H9 (cell line): Measurements from ENCODE around the gene HAT1. TPM values are rescaled to one million over a fixed set of nuclear protein-coding genes. Genes with fewer than 3 reads are reported as not detected.

Experiments used
- DNase-seq: peaks from one replicate; pipeline ENCODE4 v3.0.0-alpha.2; 2017
- H2AFZ ChIP-seq: one replicate; pipeline ENCODE4 v1.6.1; 2013; ENCODE audit warnings: mild to moderate bottlenecking, low read length, control low read depth, moderate library complexity
- H2AK5ac ChIP-seq: 2 replicates; pipeline ENCODE4 v1.6.1; 2013; ENCODE audit warnings: low read length, control low read depth, mixed read lengths; ENCODE audit not compliant: insufficient read length
- H2BK120ac ChIP-seq: one replicate; pipeline ENCODE4 v1.6.1; 2013; ENCODE audit warnings: low read depth, mild to moderate bottlenecking, low read length, control low read depth, inconsistent platforms; ENCODE audit not compliant: poor library complexity, severe bottlenecking
- H2BK12ac ChIP-seq: 2 replicates; pipeline ENCODE4 v1.6.1; 2013; ENCODE audit warnings: low read length, control low read depth, mixed read lengths, low read depth; ENCODE audit not compliant: insufficient read length
- H2BK15ac ChIP-seq: 2 replicates; pipeline ENCODE4 v1.6.1; 2013; ENCODE audit warnings: low read depth, low read length, control low read depth
- H2BK20ac ChIP-seq: one replicate; pipeline ENCODE4 v1.6.1; 2013; ENCODE audit warnings: low read depth, mild to moderate bottlenecking, low read length, control low read depth, inconsistent platforms; ENCODE audit not compliant: poor library complexity, severe bottlenecking
- H2BK5ac ChIP-seq: 2 replicates; pipeline ENCODE4 v1.6.1; 2013; ENCODE audit warnings: low read length, control low read depth, mixed read lengths; ENCODE audit not compliant: insufficient read length
- H3K14ac ChIP-seq: 2 replicates; pipeline ENCODE4 v1.6.1; 2013; ENCODE audit warnings: low read length, control low read depth; ENCODE audit not compliant: insufficient read depth
- H3K18ac ChIP-seq: 2 replicates; pipeline ENCODE4 v1.6.1; 2013; ENCODE audit warnings: low read depth, mild to moderate bottlenecking, mixed read lengths, low read length, control low read depth; ENCODE audit not compliant: insufficient read length
- H3K23ac ChIP-seq: 2 replicates; pipeline ENCODE4 v1.6.1; 2013; ENCODE audit warnings: low read length, control low read depth, mixed read lengths, low read depth; ENCODE audit not compliant: insufficient read length
- H3K23me2 ChIP-seq: 2 replicates; pipeline ENCODE4 v1.6.1; 2013; ENCODE audit warnings: low read depth, mild to moderate bottlenecking, mixed read lengths, low read length, control low read depth; ENCODE audit not compliant: insufficient read length, poor library complexity, severe bottlenecking
- H3K27ac ChIP-seq: 2 replicates; pipeline ENCODE4 v1.5.1; 2013; ENCODE audit warnings: low read length, control low read depth, mixed read lengths, low read depth; ENCODE audit not compliant: insufficient read length
- H3K27me3 ChIP-seq: 2 replicates; pipeline ENCODE4 v1.6.1; 2013; ENCODE audit warnings: low read length, control low read depth, inconsistent platforms; ENCODE audit not compliant: insufficient read depth
- H3K4ac ChIP-seq: 2 replicates; pipeline ENCODE4 v1.6.1; 2013; ENCODE audit warnings: low read depth, mild to moderate bottlenecking, control low read depth, inconsistent platforms, low read length, moderate library complexity
- H3K4me1 ChIP-seq: 2 replicates; pipeline ENCODE4 v1.6.1; 2013; ENCODE audit warnings: low read length, control low read depth, inconsistent platforms; ENCODE audit not compliant: insufficient read depth
- H3K4me2 ChIP-seq: 2 replicates; pipeline ENCODE4 v1.6.1; 2013; ENCODE audit warnings: low read length, control low read depth, mixed read lengths; ENCODE audit not compliant: insufficient read length, insufficient read depth
- H3K56ac ChIP-seq: 2 replicates; pipeline ENCODE4 v1.6.1; 2013; ENCODE audit warnings: low read depth, mild to moderate bottlenecking, mixed read lengths, low read length, control low read depth; ENCODE audit not compliant: insufficient read length
- H3K79me1 ChIP-seq: 2 replicates; pipeline ENCODE4 v1.6.1; 2013; ENCODE audit warnings: low read depth, mild to moderate bottlenecking, moderate library complexity, low read length, control low read depth, inconsistent platforms; ENCODE audit not compliant: insufficient read depth, poor library complexity, severe bottlenecking
- H3K79me2 ChIP-seq: 2 replicates; pipeline ENCODE4 v1.6.1; 2013; ENCODE audit warnings: low read length, control low read depth, inconsistent platforms; ENCODE audit not compliant: insufficient read depth
- H3K9ac ChIP-seq: 2 replicates; pipeline ENCODE4 v1.6.1; 2013; ENCODE audit warnings: low read length, control low read depth, mixed read lengths; ENCODE audit not compliant: insufficient read length; ENCODE audit errors: extremely low read depth
- H3K9me3 ChIP-seq: one replicate; pipeline ENCODE4 v1.6.1; 2013; ENCODE audit warnings: low read depth, low read length, inconsistent platforms; ENCODE audit not compliant: control insufficient read depth
- H3T11ph ChIP-seq: one replicate; pipeline ENCODE4 v1.6.1; 2013; ENCODE audit warnings: mild to moderate bottlenecking, low read length, control low read depth, inconsistent platforms
- H4K20me1 ChIP-seq: one replicate; pipeline ENCODE4 v1.6.1; 2013; ENCODE audit not compliant: control insufficient read depth, insufficient read length, insufficient read depth
- H4K5ac ChIP-seq: 2 replicates; pipeline ENCODE4 v1.6.1; 2013; ENCODE audit warnings: low read depth, mild to moderate bottlenecking, mixed read lengths, low read length, control low read depth; ENCODE audit not compliant: insufficient read length
- H4K8ac ChIP-seq: replicated peaks from 2 replicates; pipeline ENCODE4 v1.6.1; 2013; ENCODE audit warnings: low read length, control low read depth, mixed read lengths, low read depth; ENCODE audit not compliant: insufficient read length
- H4K91ac ChIP-seq: 2 replicates; pipeline ENCODE4 v1.6.1; 2013; ENCODE audit warnings: low read depth, mild to moderate bottlenecking, moderate library complexity, mixed read lengths, low read length, control low read depth; ENCODE audit not compliant: insufficient read length
- H3K27ac Mint-ChIP-seq, 3 experiments: 2 replicates in 2 of 3; 3 replicates in 1 of 3; pipeline ENCODE4 v1.8.0; 2020 to 2021; ENCODE audit warnings: mixed read lengths in 3 of 3, mild to moderate bottlenecking in 1 of 3, moderate library complexity in 1 of 3
- H3K27me3 Mint-ChIP-seq: 2 replicates; pipeline ENCODE4 v1.8.0; 2021; ENCODE audit warnings: low read depth, mild to moderate bottlenecking, moderate library complexity, mixed read lengths
- H3K36me3 Mint-ChIP-seq, 3 experiments: 2 replicates in 2 of 3; 3 replicates in 1 of 3; pipeline ENCODE4 v1.8.0; 2020 to 2021; ENCODE audit warnings: low read depth in 3 of 3, mixed read lengths in 3 of 3; ENCODE audit not compliant: insufficient read depth in 1 of 3
- H3K4me1 Mint-ChIP-seq, 2 experiments: 2 replicates each; pipeline ENCODE4 v1.8.0; 2020; ENCODE audit warnings: mixed read lengths in 2 of 2
- H3K4me3 Mint-ChIP-seq, 2 experiments: 2 replicates in 1 of 2; 3 replicates in 1 of 2; pipeline ENCODE4 v1.8.0; 2020 to 2021; ENCODE audit warnings: mild to moderate bottlenecking in 2 of 2, mixed read lengths in 2 of 2, moderate library complexity in 1 of 2
- H3K9me3 Mint-ChIP-seq, 2 experiments: 2 replicates in 1 of 2; 3 replicates in 1 of 2; pipeline ENCODE4 v1.8.0; 2020; ENCODE audit warnings: mild to moderate bottlenecking in 2 of 2, mixed read lengths in 2 of 2, moderate library complexity in 1 of 2
- CTCF ChIP-seq: fragments of 200-600 bp; sonication (generic); conservative IDR thresholded peaks from 3 replicates; pipeline ENCODE4 v1.8.0; 2021; ENCODE audit warnings: antibody characterized with exemption, mild to moderate bottlenecking
- total RNA-seq: library from RNA; stranded (reverse); gene quantifications from 2 replicates; pipeline ENCODE4 v1.2.1, GENCODE V29; 2021

The HAT1 gene
- total RNA-seq, 1 experiment from 2014 or later, result 73.0 TPM

DNA sequence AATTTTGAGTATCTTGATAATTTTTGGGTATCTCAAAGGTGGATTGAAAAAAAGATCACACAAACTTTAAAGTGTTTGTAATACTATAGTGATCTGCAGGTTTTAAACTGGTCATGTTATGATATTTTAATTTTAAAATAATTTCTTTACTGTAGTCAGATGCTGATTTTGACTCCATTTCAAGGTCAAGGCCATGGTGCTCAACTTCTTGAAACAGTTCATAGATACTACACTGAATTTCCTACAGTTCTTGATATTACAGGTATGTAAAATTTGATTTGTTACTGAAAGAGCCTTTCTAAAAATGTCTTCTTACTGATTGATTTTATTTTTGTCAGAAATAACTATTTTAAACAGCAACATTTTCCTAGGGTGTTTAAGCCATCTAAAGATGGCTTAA is 44.4 kb downstream of the HAT1 start:
- no peaks in the 10 kb centered on the region for H3K4me1 ChIP-seq
- no peak overlapping the region for H4K8ac ChIP-seq
- no peaks in the 10 kb centered on the region for H3K9me3 ChIP-seq
- H2BK120ac ChIP-seq, result no peak overlapping the region
- H3K9ac ChIP-seq, result no peak overlapping the region
- no peak overlapping the region for H3K4me2 ChIP-seq
- no peak overlapping the region for H3K14ac ChIP-seq
- H2AK5ac ChIP-seq, result no peak overlapping the region
- H3K79me2 ChIP-seq, result no peaks in the 10 kb centered on the region
- H2BK15ac ChIP-seq, result no peak overlapping the region
- H2BK12ac ChIP-seq, result no peak overlapping the region
- no peak overlapping the region for H3K56ac ChIP-seq
- H2AFZ ChIP-seq, result no peak overlapping the region
- no peak overlapping the region for H4K91ac ChIP-seq
- Mint-ChIP-seq H3K4me3 (no peak overlapping the region), H3K4me1 (no peaks in the 10 kb centered on the region), H3K36me3 (peaks cover 6 to 28% (median 18%) of the 10 kb centered on the region in 3 experiments; a peak in 5 of 7 replicates), H3K27ac (no peak overlapping the region), H3K9me3 (no peaks in the 10 kb centered on the region), H3K27me3 (no peaks in the 10 kb centered on the region)
- no peak overlapping the region for H3T11ph ChIP-seq
- no peak overlapping the region for H3K18ac ChIP-seq
- H2BK5ac ChIP-seq, result no peak overlapping the region
- no peak overlapping the region for H2BK20ac ChIP-seq
- no peak for TF ChIP-seq CTCF
- no peaks in the 10 kb centered on the region for H3K23me2 ChIP-seq
- H3K79me1 ChIP-seq, result no peaks in the 10 kb centered on the region
- H3K27me3 ChIP-seq, result no peaks in the 10 kb centered on the region
- H3K23ac ChIP-seq, result no peak overlapping the region
- no peaks in the 10 kb centered on the region for H4K20me1 ChIP-seq
- no peak overlapping the region for H3K4ac ChIP-seq
- no peak for DNase-seq
- H4K5ac ChIP-seq, result no peak overlapping the region
- no peak overlapping the region for H3K27ac ChIP-seq
